ENCODE measurements around the gene TMEM167B. TPM values are rescaled to one million over a fixed set of nuclear protein-coding genes. Genes with fewer than 3 reads are reported as not detected.

The TMEM167B gene
- total RNA-seq, 1 experiment from 2014 or later: 15.6 TPM

- TF ChIP-seq ZNF263 (CRISPR knock-in tag; IDR thresholded peaks at IDR 0.05; ENCODE audit: low read depth) (no peak), MYBL2 (CRISPR knock-in tag; IDR thresholded peaks at IDR 0.05) (no peak), NR1H2 (CRISPR knock-in tag; IDR thresholded peaks at IDR 0.05) (no peak), ZNF532 (CRISPR knock-in tag; IDR thresholded peaks at IDR 0.05; ENCODE audit: borderline replicate concordance) (no peak), USF2 (CRISPR knock-in tag; IDR thresholded peaks at IDR 0.05) (no peak), TEAD4 (CRISPR knock-in tag; IDR thresholded peaks at IDR 0.05) (no peak), ZNF317 (CRISPR knock-in tag; IDR thresholded peaks at IDR 0.05; ENCODE audit: borderline replicate concordance, low read depth) (no peak)
These were observed 27.5 kb downstream of the TMEM167B start (continued) for GRCh38 chr1:109118089-109118488.

- no peak overlapping the region for H3K27ac Mint-ChIP-seq
- CTCF ChIA-PET: interaction anchor here (1.4 kb wide), 1 partner anchor 7 kb away, joined by 4 read pairs; no protein-coding TSS in a partner anchor
- TF ChIP-seq PRRX2 (CRISPR knock-in tag; IDR thresholded peaks at IDR 0.05) (no peak), SMAD3 (CRISPR knock-in tag; IDR thresholded peaks at IDR 0.05; ENCODE audit: borderline replicate concordance) (no peak), JUN (CRISPR knock-in tag; IDR thresholded peaks at IDR 0.05) (no peak), FOXK1 (CRISPR knock-in tag; IDR thresholded peaks at IDR 0.05) (no peak), MAX (CRISPR knock-in tag; IDR thresholded peaks at IDR 0.05) (no peak), HMGXB4 (CRISPR knock-in tag; IDR thresholded peaks at IDR 0.05) (no peak), ZNF512 (CRISPR knock-in tag; IDR thresholded peaks at IDR 0.05; ENCODE audit: borderline replicate concordance) (no peak), ZNF416 (CRISPR knock-in tag; IDR thresholded peaks at IDR 0.05) (no peak), ZNF281 (CRISPR knock-in tag; IDR thresholded peaks at IDR 0.05) (no peak), ZBTB21 (CRISPR knock-in tag; IDR thresholded peaks at IDR 0.05; ENCODE audit: borderline replicate concordance) (no peak), ZNF121 (CRISPR knock-in tag; IDR thresholded peaks at IDR 0.05) (no peak), E2F5 (CRISPR knock-in tag; IDR thresholded peaks at IDR 0.05) (no peak), ZNF425 (CRISPR knock-in tag; conservative IDR thresholded peaks at IDR 0.05) (no peak), GABPB1 (CRISPR knock-in tag; IDR thresholded peaks at IDR 0.05) (no peak), ETV6 (CRISPR knock-in tag; IDR thresholded peaks at IDR 0.05) (no peak), ZNF317 (CRISPR knock-in tag; IDR thresholded peaks at IDR 0.05; ENCODE audit: borderline replicate concordance, low read depth) (no peak)
These were observed 29.8 kb downstream of the TMEM167B start for GRCh38 chr1:109120356-109120755.

More at GRCh38 chr1:109120356-109120755, 29.8 kb downstream of the TMEM167B start:
- Mint-ChIP-seq H3K4me1 (no peaks in the 10 kb centered on the region), H3K27me3 (ENCODE audit: low read depth) (peaks cover 24% of the 10 kb centered on the region), H3K36me3 (no peaks in the 10 kb centered on the region), H3K4me3 (no peak overlapping the region), H3K9me3 (peaks cover 5% of the 10 kb centered on the region; the same call in 1 of the 2 replicates)
- DNase-seq (ENCODE audit: low spot score) (no peak), ATAC-seq (no peak)
- POLR2A ChIA-PET: no interaction called here
